COLO829 (cell line): ENCODE results near the gene TGIF2.
"Not testable (repeated sequence)": the region's sequence is repeated elsewhere in the genome, so short reads cannot be mapped to it uniquely, and the experiment has no call there.

ENCODE experiments used
- DNase-seq: peaks from one replicate; pipeline ENCODE4 v3.0.0; 2012; ENCODE audit warnings: low spot score

The TGIF2 gene

GRCh38 chr20:36620917-36621316 lies 47.5 kb downstream of the TGIF2 start:
- no peak for DNase-seq

- no peak for DNase-seq
These were observed 50.0 kb downstream of the TGIF2 start for GRCh38 chr20:36623444-36623843.

- DNase-seq, result no peak
These were observed 50.9 kb downstream of the TGIF2 start for GRCh38 chr20:36624068-36624943.

GRCh38 chr20:36624944-36625324 lies 51.5 kb downstream of the TGIF2 start:
- no peak for DNase-seq

GRCh38 chr20:36628076-36628475 lies 54.7 kb downstream of the TGIF2 start:
- no peak for DNase-seq

GRCh38 chr20:36629719-36630681 lies 56.6 kb downstream of the TGIF2 start:
- DNase-seq, result no peak

GRCh38 chr20:36631646-36632045 lies 58.2 kb downstream of the TGIF2 start:
- no peak for DNase-seq

- no peak for DNase-seq
These were observed 58.7 kb downstream of the TGIF2 start for GRCh38 chr20:36632147-36632486.

GRCh38 chr20:36632487-36633284 lies 59.3 kb downstream of the TGIF2 start:
- no peak for DNase-seq

GRCh38 chr20:36633285-36633772 lies 59.9 kb downstream of the TGIF2 start:
- no peak for DNase-seq

- no peak for DNase-seq
These were observed 60.9 kb downstream of the TGIF2 start for GRCh38 chr20:36634342-36634741.

GRCh38 chr20:36638876-36639400 lies 65.5 kb downstream of the TGIF2 start:
- DNase-seq, result not testable (repeated sequence)

GRCh38 chr20:36641506-36641843 lies 68.1 kb downstream of the TGIF2 start:
- DNase-seq, result no peak

GRCh38 chr20:36642136-36642535 lies 68.7 kb downstream of the TGIF2 start:
- DNase-seq, result no peak
